ENCODE measurements around the gene GNAQ. TPM values are rescaled to one million over a fixed set of nuclear protein-coding genes. Genes with fewer than 3 reads are reported as not detected.

Gene GNAQ
- total and polyA plus RNA-seq, 4 donors, result 6.8 to 19.6 (median 12.6) TPM

DNA sequence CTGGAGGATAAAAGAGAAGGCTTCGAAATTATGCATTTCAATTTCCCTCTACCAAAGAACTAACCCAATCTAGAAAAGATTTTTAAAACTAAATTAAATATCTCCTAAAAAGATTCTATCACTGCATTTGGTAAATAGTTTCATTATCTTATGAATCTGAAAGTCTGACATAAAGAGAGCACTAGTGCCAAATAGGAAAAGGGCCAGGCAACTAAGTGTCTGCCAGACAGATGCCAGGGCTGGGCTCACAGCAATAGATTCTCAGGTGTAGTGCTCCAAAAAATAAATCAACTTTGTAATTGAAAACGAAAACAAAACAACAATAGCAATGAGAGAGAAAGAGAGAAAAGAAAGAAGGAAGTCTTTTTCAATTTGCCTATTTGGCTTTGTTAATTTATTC lies 225.8 kb downstream of the GNAQ start:
- H3K27ac ChIP-seq (ENCODE audit: low read depth in 1 of 2, low read length in 2 of 2), result no peak overlapping the region
- peaks cover 1 to 19% (median 9%) of the 10 kb centered on the region in 4 donors for H3K4me1 ChIP-seq (ENCODE audit: control insufficient read depth in 4 of 4, insufficient read depth in 4 of 4, low read length in 3 of 4)
- no peaks in the 10 kb centered on the region for H3K27me3 ChIP-seq (ENCODE audit: control insufficient read depth in 4 of 4, insufficient read depth in 4 of 4, low read length in 3 of 4)
- no peaks in the 10 kb centered on the region for H3K9me3 ChIP-seq (ENCODE audit: control insufficient read depth in 4 of 4, low read length in 3 of 4)
- no peak for DNase-seq (ENCODE audit: low spot score)
- no peak overlapping the region for H3K4me3 ChIP-seq (ENCODE audit: low read depth in 1 of 3, low read length in 3 of 3)
- H3K9ac ChIP-seq (ENCODE audit: low read depth in 1 of 2, low read length in 2 of 2), result no peak overlapping the region
- TF ChIP-seq YY1 (IDR thresholded peaks at IDR 0.05) (no peak), JUND (IDR thresholded peaks at IDR 0.05) (no peak), SP1 (IDR thresholded peaks at IDR 0.05) (no peak), RXRA (IDR thresholded peaks at IDR 0.05) (no peak), GABPA (IDR thresholded peaks at IDR 0.05 in 1 of 2, conservative IDR thresholded peaks at IDR 0.05 in 1 of 2) (no peak), MAX (IDR thresholded peaks at IDR 0.05) (no peak), HNF4A (conservative IDR thresholded peaks at IDR 0.05) (no peak)
- TF ChIP-seq, protein P1, sequence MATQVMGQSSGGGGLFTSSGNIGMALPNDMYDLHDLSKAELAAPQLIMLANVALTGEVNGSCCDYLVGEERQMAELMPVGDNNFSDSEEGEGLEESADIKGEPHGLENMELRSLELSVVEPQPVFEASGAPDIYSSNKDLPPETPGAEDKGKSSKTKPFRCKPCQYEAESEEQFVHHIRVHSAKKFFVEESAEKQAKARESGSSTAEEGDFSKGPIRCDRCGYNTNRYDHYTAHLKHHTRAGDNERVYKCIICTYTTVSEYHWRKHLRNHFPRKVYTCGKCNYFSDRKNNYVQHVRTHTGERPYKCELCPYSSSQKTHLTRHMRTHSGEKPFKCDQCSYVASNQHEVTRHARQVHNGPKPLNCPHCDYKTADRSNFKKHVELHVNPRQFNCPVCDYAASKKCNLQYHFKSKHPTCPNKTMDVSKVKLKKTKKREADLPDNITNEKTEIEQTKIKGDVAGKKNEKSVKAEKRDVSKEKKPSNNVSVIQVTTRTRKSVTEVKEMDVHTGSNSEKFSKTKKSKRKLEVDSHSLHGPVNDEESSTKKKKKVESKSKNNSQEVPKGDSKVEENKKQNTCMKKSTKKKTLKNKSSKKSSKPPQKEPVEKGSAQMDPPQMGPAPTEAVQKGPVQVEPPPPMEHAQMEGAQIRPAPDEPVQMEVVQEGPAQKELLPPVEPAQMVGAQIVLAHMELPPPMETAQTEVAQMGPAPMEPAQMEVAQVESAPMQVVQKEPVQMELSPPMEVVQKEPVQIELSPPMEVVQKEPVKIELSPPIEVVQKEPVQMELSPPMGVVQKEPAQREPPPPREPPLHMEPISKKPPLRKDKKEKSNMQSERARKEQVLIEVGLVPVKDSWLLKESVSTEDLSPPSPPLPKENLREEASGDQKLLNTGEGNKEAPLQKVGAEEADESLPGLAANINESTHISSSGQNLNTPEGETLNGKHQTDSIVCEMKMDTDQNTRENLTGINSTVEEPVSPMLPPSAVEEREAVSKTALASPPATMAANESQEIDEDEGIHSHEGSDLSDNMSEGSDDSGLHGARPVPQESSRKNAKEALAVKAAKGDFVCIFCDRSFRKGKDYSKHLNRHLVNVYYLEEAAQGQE (IDR thresholded peaks at IDR 0.05), result no peak
- TF ChIP-seq, protein P2, sequence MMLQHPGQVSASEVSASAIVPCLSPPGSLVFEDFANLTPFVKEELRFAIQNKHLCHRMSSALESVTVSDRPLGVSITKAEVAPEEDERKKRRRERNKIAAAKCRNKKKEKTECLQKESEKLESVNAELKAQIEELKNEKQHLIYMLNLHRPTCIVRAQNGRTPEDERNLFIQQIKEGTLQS (IDR thresholded peaks at IDR 0.05), result no peak
- H3K36me3 ChIP-seq (ENCODE audit: control insufficient read depth in 4 of 4, insufficient read depth in 3 of 4, low read depth in 1 of 4, low read length in 3 of 4), result peaks cover 0 to under 1% (median 0%) of the 10 kb centered on the region in 4 donors
- WGBS, result 88% methylated on average over 2 of the region's 2 CpGs

DNA sequence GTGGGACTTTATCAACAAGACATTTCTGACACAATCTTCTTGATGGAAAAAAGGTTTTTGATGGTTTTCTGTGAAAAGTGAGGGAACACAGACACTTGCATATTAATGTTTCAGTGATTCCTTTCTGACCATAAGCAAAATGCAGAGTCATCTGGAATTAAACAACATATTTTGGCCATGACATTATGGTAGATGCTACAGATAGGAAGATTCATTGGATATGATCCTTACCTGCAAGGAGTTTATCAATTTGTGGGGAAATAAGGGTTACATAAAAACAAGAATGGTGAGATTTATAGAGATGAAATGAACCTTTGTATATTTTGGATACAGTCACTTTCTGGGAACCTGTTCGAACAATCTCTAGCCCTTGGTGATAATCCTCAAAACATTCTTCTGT lies 228.2 kb downstream of the GNAQ start:
- Histone ChIP-seq H3K9ac (ENCODE audit: low read depth in 1 of 2, low read length in 2 of 2) (no peak overlapping the region), H3K9me3 (ENCODE audit: control insufficient read depth in 4 of 4, low read length in 3 of 4) (no peaks in the 10 kb centered on the region), H3K27me3 (ENCODE audit: control insufficient read depth in 4 of 4, insufficient read depth in 4 of 4, low read length in 3 of 4) (no peaks in the 10 kb centered on the region), H3K4me1 (ENCODE audit: control insufficient read depth in 4 of 4, insufficient read depth in 4 of 4, low read length in 3 of 4) (peaks cover 1 to 11% (median 9%) of the 10 kb centered on the region in 4 donors), H3K36me3 (ENCODE audit: control insufficient read depth in 4 of 4, insufficient read depth in 3 of 4, low read depth in 1 of 4, low read length in 3 of 4) (no peaks in the 10 kb centered on the region), H3K4me3 (ENCODE audit: low read depth in 1 of 3, low read length in 3 of 3) (no peak overlapping the region), H3K27ac (ENCODE audit: low read depth in 1 of 2, low read length in 2 of 2) (no peak overlapping the region)
- 93% methylated on average over 1 of the region's 1 CpG for WGBS
- TF ChIP-seq NR2F2 (IDR thresholded peaks at IDR 0.05) (no peak), JUND (IDR thresholded peaks at IDR 0.05) (no peak), GABPA (IDR thresholded peaks at IDR 0.05 in 1 of 2, conservative IDR thresholded peaks at IDR 0.05 in 1 of 2) (no peak), YY1 (IDR thresholded peaks at IDR 0.05) (no peak), CTCF (IDR thresholded peaks at IDR 0.05; ENCODE audit: low read depth, low read length, missing input control) (no peak), RXRA (IDR thresholded peaks at IDR 0.05) (no peak), FOXA1 (IDR thresholded peaks at IDR 0.05) (no peak), MAX (IDR thresholded peaks at IDR 0.05) (no peak), RAD21 (IDR thresholded peaks at IDR 0.05) (no peak), HNF4A (conservative IDR thresholded peaks at IDR 0.05) (no peak), EGR1 (IDR thresholded peaks at IDR 0.05; ENCODE audit: low read depth in 2 of 2) (no peak), TAF1 (conservative IDR thresholded peaks at IDR 0.05) (no peak), ZBTB33 (IDR thresholded peaks at IDR 0.05) (no peak)
- no peak for DNase-seq (ENCODE audit: low spot score)
